ENCODE data around the gene SLC2A1.
"Not testable (repeated sequence)": the region's sequence is repeated elsewhere in the genome, so short reads cannot be mapped to it uniquely, and the experiment has no call there.

The SLC2A1 gene

DNA sequence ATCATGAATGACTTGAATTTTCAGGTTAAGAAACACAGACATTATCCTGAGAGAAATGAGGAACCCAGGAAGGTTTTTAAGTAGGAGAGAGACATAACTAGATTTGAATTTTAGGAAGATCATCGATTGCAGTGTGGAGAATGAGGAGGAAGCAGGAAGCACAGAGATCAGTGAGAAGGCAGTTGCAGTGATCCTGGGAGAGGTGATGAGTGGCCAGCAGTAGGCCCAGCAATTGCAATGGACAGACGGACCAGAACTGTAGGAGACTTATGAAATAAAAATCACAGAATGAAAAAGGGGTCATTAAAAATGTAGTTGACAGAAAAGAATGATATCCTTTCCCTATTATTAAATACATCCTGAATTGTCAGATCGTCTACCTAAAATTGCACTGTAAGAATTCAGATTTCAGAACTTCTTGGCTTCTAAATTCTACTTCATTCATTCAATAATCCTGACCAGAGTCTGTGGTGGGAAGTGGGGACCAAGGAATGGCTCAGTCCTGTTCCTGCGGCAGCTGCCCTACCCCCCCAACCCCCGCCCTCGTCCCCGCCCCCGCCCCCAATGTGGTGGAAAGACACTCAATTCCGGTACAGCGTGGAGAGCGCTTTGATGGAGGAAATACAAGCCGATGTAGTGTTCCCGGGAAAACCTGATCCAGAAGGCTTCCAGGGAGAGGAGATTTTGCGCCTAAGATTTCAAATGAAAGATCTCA lies 35.1 kb downstream of the SLC2A1 start:
- TF ChIP-seq POLR2A (IDR thresholded peaks at IDR 0.05; ENCODE audit: low read depth, low read length): no peak
- TF ChIP-seq POLR2AphosphoS5 (IDR thresholded peaks at IDR 0.05; ENCODE audit: low read depth, low read length): no peak
- TF ChIP-seq TAF1 (IDR thresholded peaks at IDR 0.05; ENCODE audit: borderline replicate concordance, low read depth, low read length): no peak
- DNase-seq (ENCODE audit: insufficient read length) (no peak), FAIRE-seq (peak; percentile 30)

DNA sequence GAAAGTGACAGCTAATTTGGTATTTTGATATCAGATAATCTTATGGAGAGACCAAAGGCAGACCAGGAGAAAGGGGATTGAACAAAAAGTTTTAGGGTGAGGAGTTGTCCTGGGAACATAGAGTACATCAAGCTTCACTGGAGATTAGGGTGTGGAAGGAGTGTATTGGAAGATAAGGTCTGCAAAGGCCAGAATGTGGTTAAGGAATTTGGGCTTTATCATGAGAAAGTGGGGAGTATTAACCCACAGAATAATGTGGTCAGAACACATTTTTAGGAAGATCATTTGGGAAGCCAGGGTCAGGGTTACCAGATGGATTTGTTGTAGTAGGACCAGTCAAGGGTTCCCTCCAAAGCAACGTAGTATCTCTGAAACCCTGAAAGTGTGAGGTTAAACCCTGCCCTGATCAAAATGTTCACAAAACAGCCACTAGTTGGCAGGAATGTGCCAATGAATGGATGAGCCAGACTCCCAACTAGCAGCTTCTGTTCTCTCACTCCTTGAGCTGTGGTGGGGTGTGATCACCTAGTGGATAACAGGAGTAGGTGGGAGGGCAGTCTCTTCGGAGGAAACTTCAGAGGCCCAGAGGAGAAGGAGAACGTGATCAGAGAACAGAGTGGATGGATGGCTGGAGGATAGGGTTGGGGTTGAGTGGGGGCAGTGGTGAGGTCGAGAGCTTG lies 35.8 kb downstream of the SLC2A1 start:
- TF ChIP-seq TAF1 (IDR thresholded peaks at IDR 0.05; ENCODE audit: borderline replicate concordance, low read depth, low read length): no peak
- no peak for TF ChIP-seq POLR2AphosphoS5 (IDR thresholded peaks at IDR 0.05; ENCODE audit: low read depth, low read length)
- no peak for TF ChIP-seq POLR2A (IDR thresholded peaks at IDR 0.05; ENCODE audit: low read depth, low read length)
- FAIRE-seq (peak; percentile 94), DNase-seq (ENCODE audit: insufficient read length) (peak; percentile 44)

DNA sequence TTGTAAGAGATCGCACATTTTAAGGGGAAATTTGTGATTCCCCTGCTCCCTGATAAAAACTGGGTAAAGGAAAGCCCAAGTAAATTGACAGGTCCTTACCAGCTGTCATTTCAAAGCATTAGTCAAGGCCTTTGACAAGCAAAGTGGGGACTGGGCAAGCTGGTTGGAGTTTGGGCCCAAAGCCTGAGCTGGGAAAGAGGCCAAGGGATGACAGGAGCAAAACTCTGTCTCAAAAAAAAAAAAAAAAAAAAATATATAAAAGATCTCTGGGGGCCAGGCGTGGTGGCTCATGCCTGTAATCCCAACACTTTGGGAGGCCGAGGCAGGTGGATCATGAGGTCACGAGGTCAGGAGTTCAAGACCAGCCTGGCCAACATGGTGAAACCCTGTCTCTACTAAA lies 36.9 kb downstream of the SLC2A1 start:
- no peak for FAIRE-seq
- DNase-seq (ENCODE audit: insufficient read length): no peak
- TF ChIP-seq POLR2AphosphoS5 (IDR thresholded peaks at IDR 0.05; ENCODE audit: low read depth, low read length): no peak
- no peak for TF ChIP-seq POLR2A (IDR thresholded peaks at IDR 0.05; ENCODE audit: low read depth, low read length)
- TF ChIP-seq TAF1 (IDR thresholded peaks at IDR 0.05; ENCODE audit: borderline replicate concordance, low read depth, low read length): no peak

DNA sequence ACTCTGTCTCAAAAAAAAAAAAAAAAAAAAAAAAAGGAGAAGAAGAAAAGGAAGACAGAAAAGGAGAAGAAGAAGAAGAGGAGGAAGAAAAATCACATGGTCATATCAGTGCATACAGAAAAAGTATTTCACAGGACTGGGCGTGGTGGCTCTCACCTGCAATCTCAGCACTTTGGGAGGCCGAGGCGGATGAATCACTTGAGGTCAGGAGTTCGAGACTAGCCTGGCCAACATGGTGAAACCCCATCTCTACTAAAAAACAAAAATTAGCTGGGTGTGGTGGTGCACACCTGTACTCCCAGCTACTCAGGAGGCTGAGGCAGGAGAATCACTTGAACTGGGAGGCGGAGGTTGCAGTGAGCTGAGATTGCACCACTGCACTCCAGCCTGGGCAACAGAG lies 39.0 kb downstream of the SLC2A1 start:
- not testable (repeated sequence) for DNase-seq (ENCODE audit: insufficient read length); FAIRE-seq

DNA sequence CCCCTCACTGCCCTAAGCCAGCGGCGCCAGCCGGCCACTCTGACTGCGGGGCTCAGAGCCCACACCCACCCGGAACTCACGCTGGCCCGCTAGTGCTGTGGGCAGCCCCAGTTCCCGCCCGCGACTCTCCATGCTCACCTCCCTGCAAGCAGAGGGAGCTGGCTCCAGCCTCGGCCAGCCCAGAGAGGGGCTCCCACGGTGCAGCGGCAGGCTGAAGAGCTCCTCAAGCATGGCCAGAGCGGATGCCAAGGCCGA lies 41.5 kb downstream of the SLC2A1 start:
- DNase-seq (ENCODE audit: insufficient read length) (no peak), FAIRE-seq (no peak)
- TF ChIP-seq POLR2AphosphoS5 (IDR thresholded peaks at IDR 0.05; ENCODE audit: low read depth, low read length) (no peak), TAF1 (IDR thresholded peaks at IDR 0.05; ENCODE audit: borderline replicate concordance, low read depth, low read length) (no peak), POLR2A (IDR thresholded peaks at IDR 0.05; ENCODE audit: low read depth, low read length) (no peak)

DNA sequence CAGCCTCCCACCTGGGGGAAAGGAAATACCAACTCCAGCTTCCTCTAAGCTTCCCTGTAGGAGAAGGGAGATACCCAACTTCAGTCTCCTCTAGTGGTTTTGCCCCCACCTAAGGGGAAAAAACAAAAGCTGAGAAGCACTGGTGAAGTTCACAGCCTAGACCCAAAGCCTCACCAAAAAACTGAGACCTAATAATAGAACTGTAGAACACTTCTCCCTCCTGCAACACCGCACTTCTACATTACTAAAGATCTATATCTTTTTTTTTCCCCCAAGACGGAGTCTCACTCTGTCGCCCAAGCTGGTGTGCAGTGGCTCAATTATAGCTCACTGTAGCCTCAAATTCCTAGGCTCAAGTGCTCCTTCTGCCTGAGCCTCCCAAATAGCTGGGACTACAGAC lies 43.2 kb downstream of the SLC2A1 start:
- FAIRE-seq: no peak
- no peak for TF ChIP-seq TAF1 (IDR thresholded peaks at IDR 0.05; ENCODE audit: borderline replicate concordance, low read depth, low read length)
- no peak for TF ChIP-seq POLR2AphosphoS5 (IDR thresholded peaks at IDR 0.05; ENCODE audit: low read depth, low read length)
- no peak for TF ChIP-seq POLR2A (IDR thresholded peaks at IDR 0.05; ENCODE audit: low read depth, low read length)
- DNase-seq (ENCODE audit: insufficient read length): no peak

DNA sequence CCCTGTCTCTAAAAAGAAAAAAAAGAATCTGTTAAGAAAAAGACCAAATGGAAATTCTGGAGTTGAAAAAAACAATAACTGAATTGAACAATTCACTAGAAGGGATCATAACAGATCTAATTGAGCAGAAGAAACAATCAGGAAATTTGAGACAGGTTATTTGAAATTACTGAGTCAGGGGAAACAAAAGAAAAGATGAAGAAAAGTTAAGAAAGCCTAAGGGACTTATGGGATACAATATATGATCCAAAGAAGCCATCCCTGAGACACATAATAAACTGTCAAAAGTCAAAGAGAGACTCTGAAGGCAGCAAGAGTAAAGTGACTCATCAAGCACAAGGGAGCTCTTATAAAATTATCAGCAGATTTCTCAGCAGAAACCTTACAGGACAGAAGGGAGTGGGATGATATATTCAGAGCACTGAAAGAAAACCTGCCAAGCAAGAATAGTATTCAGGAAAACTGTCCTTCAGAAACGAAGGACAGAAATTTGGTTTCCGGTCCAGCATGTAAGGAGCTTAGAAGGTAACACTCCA lies 44.5 kb downstream of the SLC2A1 start:
- FAIRE-seq: no peak
- DNase-seq (ENCODE audit: insufficient read length): no peak
- TF ChIP-seq POLR2A (IDR thresholded peaks at IDR 0.05; ENCODE audit: low read depth, low read length): no peak

DNA sequence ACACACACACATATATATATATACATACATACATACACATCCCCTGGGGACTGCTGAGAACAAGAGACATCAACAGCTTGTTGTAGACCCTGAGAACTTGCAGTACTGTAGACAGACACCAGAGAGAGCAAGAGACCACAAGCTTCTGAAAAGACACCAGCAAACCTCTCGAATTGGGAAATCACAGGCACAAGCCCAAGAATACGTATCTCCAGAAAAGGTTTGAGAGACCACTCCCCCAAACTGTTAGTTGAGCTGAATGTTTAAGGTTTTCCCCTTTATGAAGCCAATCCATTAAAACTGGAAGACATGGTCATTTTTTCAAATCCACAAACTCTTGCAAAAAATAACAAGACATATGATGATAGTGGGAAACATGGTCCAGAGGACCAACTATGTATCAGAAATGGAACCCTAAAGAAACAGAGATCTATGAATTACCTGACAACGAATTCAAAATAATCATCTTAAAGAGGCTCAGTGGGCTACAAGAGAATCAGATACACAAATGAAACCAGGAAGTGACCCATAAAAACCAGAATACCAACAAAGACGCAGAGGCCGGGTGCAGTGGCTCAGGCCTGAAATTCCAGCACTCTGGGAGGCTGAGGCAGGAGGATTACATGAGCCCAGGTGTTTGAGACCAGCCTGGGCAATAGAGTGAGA lies 45.1 kb downstream of the SLC2A1 start:
- TF ChIP-seq TAF1 (IDR thresholded peaks at IDR 0.05; ENCODE audit: borderline replicate concordance, low read depth, low read length) (no peak), POLR2AphosphoS5 (IDR thresholded peaks at IDR 0.05; ENCODE audit: low read depth, low read length) (no peak), POLR2A (IDR thresholded peaks at IDR 0.05; ENCODE audit: low read depth, low read length) (no peak)
- FAIRE-seq (peak; percentile 58), DNase-seq (ENCODE audit: insufficient read length) (no peak)

DNA sequence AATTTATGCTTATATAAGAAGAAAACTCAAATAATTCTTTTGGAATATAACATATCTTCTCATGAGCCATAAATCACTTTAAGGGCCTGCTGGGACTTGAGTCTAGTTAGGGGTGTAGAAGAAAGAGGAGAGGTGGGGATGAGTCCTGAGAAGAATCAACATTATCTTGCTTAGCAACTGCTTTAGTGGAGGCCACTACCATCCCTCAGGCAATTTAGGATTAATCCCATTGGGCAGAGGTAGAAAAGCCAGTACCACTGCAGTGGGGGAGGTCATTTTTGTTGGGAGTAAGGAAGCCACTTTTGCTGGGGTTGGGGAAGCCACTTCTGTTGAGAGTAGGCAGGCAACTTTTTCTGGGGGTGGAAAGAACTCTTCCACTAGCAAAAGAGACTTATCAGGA lies 47.7 kb downstream of the SLC2A1 start:
- no peak for TF ChIP-seq POLR2AphosphoS5 (IDR thresholded peaks at IDR 0.05; ENCODE audit: low read depth, low read length)
- no peak for TF ChIP-seq POLR2A (IDR thresholded peaks at IDR 0.05; ENCODE audit: low read depth, low read length)
- TF ChIP-seq TAF1 (IDR thresholded peaks at IDR 0.05; ENCODE audit: borderline replicate concordance, low read depth, low read length): no peak
- FAIRE-seq: no peak
- DNase-seq (ENCODE audit: insufficient read length): no peak

DNA sequence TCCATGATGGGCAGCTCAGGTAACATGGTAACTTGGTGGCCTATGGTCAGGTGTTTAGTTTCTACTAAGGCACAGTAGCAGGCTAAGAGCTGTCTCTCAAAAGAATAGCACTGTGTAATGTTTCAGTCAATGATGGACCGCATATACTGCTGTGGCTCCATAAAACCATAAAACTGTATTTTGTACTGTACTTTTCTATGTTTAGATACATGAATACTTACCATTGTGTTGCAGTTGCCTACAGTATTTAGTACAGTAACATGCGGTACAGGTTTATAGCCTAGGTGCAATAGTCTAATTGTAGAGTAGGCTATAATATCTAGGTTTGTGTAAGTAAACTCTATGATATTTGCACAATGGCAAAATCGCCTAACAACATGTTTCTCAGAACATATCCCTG lies 50.6 kb downstream of the SLC2A1 start:
- DNase-seq (ENCODE audit: insufficient read length) (no peak), FAIRE-seq (no peak)
- TF ChIP-seq TAF1 (IDR thresholded peaks at IDR 0.05; ENCODE audit: borderline replicate concordance, low read depth, low read length) (no peak), POLR2AphosphoS5 (IDR thresholded peaks at IDR 0.05; ENCODE audit: low read depth, low read length) (no peak), POLR2A (IDR thresholded peaks at IDR 0.05; ENCODE audit: low read depth, low read length) (no peak)

DNA sequence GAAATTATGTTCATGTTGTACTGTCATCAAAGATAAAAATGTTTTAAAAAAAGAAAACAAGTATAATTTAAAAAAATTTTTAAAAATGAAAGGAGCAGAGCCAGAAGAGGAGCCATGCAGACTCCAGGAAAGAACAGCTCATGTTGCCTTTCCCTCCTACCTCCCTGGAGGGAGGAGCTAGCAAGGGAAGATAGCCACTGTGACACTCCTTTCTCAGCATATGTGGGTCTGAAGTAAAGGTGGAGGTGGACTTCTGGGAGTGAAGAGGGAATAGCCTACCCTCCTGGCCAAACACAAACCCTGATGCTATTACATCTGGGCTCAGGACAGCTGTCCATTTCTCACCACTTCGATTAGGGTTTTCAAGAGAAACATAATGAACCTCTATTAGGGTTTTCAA lies 54.2 kb downstream of the SLC2A1 start:
- FAIRE-seq: no peak

DNA sequence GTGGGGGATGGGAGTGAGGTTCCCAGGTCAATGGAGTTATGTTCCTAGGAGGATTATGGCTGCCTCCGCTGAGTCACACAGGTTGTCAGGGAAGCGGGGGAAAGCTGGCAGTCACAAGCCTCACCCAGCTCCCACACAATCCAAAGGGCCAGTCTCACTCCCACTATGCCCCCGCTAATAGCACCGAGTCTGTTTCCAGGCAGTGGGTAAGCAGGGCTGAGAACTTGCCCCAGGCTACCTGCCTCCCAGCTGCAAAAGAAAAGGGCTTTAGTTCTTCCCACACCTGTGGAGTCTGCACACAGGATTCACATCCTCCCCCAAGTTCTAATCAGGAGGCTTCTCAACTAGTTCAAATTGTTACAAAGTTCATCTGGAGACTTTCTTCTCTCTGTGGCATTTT lies 58.7 kb downstream of the SLC2A1 start:
- FAIRE-seq; DNase-seq (ENCODE audit: insufficient read length): not testable (repeated sequence)

More for the DNA sequence above, 54.2 kb downstream of the SLC2A1 start:
- TF ChIP-seq TAF1 (IDR thresholded peaks at IDR 0.05; ENCODE audit: borderline replicate concordance, low read depth, low read length) (no peak), POLR2A (IDR thresholded peaks at IDR 0.05; ENCODE audit: low read depth, low read length) (no peak), POLR2AphosphoS5 (IDR thresholded peaks at IDR 0.05; ENCODE audit: low read depth, low read length) (no peak)
- no peak for DNase-seq (ENCODE audit: insufficient read length)
